Tibial nerve (tissue), 4 donors: ENCODE measurements around the gene ZBTB21. TPM values are rescaled to one million over a fixed set of nuclear protein-coding genes. Genes with fewer than 3 reads are reported as not detected.

Experiments
- DNase-seq, 2 donors: peaks; one replicate each; pipeline ENCODE4 v3.0.0-alpha.2; 2019; ENCODE audit warnings: low spot score in 2 of 2
- H3K27ac ChIP-seq, 4 donors: fragments of 200-600 bp; sonication (generic) in 3 of 4; one replicate each; pipeline ENCODE4 v1.5.1; 2017 to 2019; ENCODE audit warnings: mild to moderate bottlenecking in 1 of 4
- H3K27me3 ChIP-seq, 2 donors: fragments of 200-600 bp; sonication (generic) in 1 of 2; one replicate each; pipeline versions ENCODE4 v1.5.1 to v1.6.0; 2017 to 2019
- H3K36me3 ChIP-seq, 3 donors: fragments of 200-600 bp; sonication (generic); one replicate each; pipeline ENCODE4 v1.5.1; 2018 to 2019
- H3K4me1 ChIP-seq, 4 donors: fragments of 200-600 bp; sonication (generic) in 3 of 4; one replicate each; pipeline ENCODE4 v1.5.1; 2017 to 2019
- H3K4me3 ChIP-seq, 4 donors: fragments of 200-600 bp; sonication (generic) in 3 of 4; one replicate each; pipeline ENCODE4 v1.5.1; 2017 to 2019; ENCODE audit warnings: mild to moderate bottlenecking in 1 of 4, moderate library complexity in 1 of 4
- H3K9me3 ChIP-seq, 4 donors: fragments of 200-600 bp; sonication (generic) in 3 of 4; one replicate each; pipeline ENCODE4 v1.5.1; 2017 to 2019
- CTCF ChIP-seq, 5 experiments: fragments of 200-600 bp in 3 of 5; fragments of 450-650 bp in 2 of 5; sonication (generic) in 3 of 5; IDR thresholded peaks; one replicate each; pipeline ENCODE4 v1.5.1; 2016 to 2019; ENCODE audit warnings: antibody characterized with exemption in 5 of 5, mild to moderate bottlenecking in 3 of 5, moderate library complexity in 2 of 5
- EP300 ChIP-seq, 2 donors: sonication (generic); formaldehyde crosslinking; IDR thresholded peaks; one replicate each; pipeline ENCODE4 v1.6.1; 2017; ENCODE audit warnings: antibody characterized with exemption in 2 of 2, mild to moderate bottlenecking in 1 of 2
- POLR2A ChIP-seq, 2 donors: fragments of 450-650 bp; IDR thresholded peaks; one replicate each; pipeline ENCODE4 v1.6.1; 2017; ENCODE audit warnings: antibody characterized with exemption in 2 of 2, mild to moderate bottlenecking in 2 of 2, moderate library complexity in 2 of 2
- WGBS, 2 donors: methylation state at CpG; one replicate each; pipeline ENCODE4 v1.1.5; 2018; 5-methylcytosine and 5-hydroxymethylcytosine counted together
- total RNA-seq, 4 donors: library from RNA; depleted of rRNA; stranded (reverse); fragments of >200 nt; gene quantifications; one replicate each; pipeline ENCODE4 v1.1.0, GENCODE V29; 2016

Gene ZBTB21
- total RNA-seq, 4 donors from 2014 or later: 9.4 to 13.8 (median 10.6) TPM

- Histone ChIP-seq H3K9me3 (no peaks in the 10 kb centered on the region), H3K27ac (no peak overlapping the region), H3K36me3 (no peaks in the 10 kb centered on the region), H3K27me3 (no peaks in the 10 kb centered on the region), H3K4me3 (no peak overlapping the region), H3K4me1 (no peaks in the 10 kb centered on the region)
- no peak for TF ChIP-seq POLR2A (IDR thresholded peaks at IDR 0.05)
- no peak for TF ChIP-seq EP300 (IDR thresholded peaks at IDR 0.05)
- TF ChIP-seq CTCF (IDR thresholded peaks at IDR 0.05): no peak
- DNase-seq: no peak
- WGBS, 2 donors: 82 to 88% methylated on average over 4 of the region's 4 CpGs
Observed at GRCh38 chr21:42030311-42030710, 20.2 kb upstream of the ZBTB21 start.

DNA sequence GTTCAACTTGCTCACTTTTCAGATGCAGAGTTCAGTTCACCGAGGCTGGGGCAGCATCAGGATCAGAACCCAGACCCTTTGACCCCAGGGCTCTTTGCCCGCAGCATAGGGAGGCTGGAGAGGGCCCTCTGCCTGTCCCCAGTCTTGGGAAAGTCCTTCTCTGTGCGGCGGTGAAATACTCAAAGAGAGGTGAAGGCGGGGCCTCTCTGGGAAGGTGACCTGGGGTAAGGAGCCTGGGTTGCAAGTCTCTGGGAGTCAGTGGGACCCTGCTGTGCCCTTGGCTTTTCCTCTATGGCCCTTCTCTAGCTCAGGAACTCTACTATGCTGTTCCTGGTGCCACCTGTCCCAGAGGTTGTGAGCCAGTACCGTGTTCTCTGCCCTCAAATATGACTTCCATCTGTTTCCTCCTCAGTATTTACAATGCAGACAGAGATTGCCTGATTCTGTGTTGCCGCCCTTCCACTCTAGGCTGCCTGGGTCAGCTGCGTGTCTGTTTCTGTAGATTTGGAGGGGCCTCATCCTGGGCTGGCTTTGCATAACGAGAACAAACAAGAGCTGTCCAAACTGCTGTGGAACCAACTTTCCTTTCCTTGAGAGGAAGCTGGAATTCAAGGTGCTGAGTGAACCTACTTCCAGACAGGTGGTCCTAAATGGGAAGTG lies 18.7 kb upstream of the ZBTB21 start:
- TF ChIP-seq POLR2A (IDR thresholded peaks at IDR 0.05) (no peak), EP300 (IDR thresholded peaks at IDR 0.05) (no peak), CTCF (IDR thresholded peaks at IDR 0.05) (no peak)
- WGBS, 2 donors: 75 to 78% methylated on average over 9 of the region's 9 CpGs
- DNase-seq: no peak
- Histone ChIP-seq H3K27me3 (no peaks in the 10 kb centered on the region), H3K27ac (no peak overlapping the region), H3K9me3 (no peaks in the 10 kb centered on the region), H3K4me3 (no peak overlapping the region), H3K4me1 (no peaks in the 10 kb centered on the region), H3K36me3 (no peaks in the 10 kb centered on the region)

GRCh38 chr21:42027822-42028765 lies 17.9 kb upstream of the ZBTB21 start:
- Histone ChIP-seq H3K9me3 (no peaks in the 10 kb centered on the region), H3K36me3 (no peaks in the 10 kb centered on the region), H3K27ac (no peak overlapping the region), H3K4me1 (no peaks in the 10 kb centered on the region), H3K4me3 (no peak overlapping the region), H3K27me3 (no peaks in the 10 kb centered on the region)
- WGBS, 2 donors: 77 to 79% methylated on average over 26 of the region's 26 CpGs
- TF ChIP-seq POLR2A (IDR thresholded peaks at IDR 0.05): no peak
- no peak for TF ChIP-seq CTCF (IDR thresholded peaks at IDR 0.05)
- TF ChIP-seq EP300 (IDR thresholded peaks at IDR 0.05): no peak
- DNase-seq: no peak

GRCh38 chr21:42027085-42027821 lies 17.1 kb upstream of the ZBTB21 start:
- 79 to 87% methylated on average over 6 of the region's 6 CpGs for WGBS, 2 donors
- Histone ChIP-seq H3K4me1 (no peaks in the 10 kb centered on the region), H3K36me3 (no peaks in the 10 kb centered on the region), H3K9me3 (no peaks in the 10 kb centered on the region), H3K4me3 (no peak overlapping the region), H3K27ac (no peak overlapping the region), H3K27me3 (no peaks in the 10 kb centered on the region)
- DNase-seq: no peak
- TF ChIP-seq EP300 (IDR thresholded peaks at IDR 0.05) (no peak), POLR2A (IDR thresholded peaks at IDR 0.05) (no peak), CTCF (IDR thresholded peaks at IDR 0.05) (no peak)
